GM10266 (cell line): ENCODE data around the gene TTC31.

ENCODE experiments used
- DNase-seq: peaks from one replicate; pipeline ENCODE4 v3.0.0; 2012; ENCODE audit errors: extremely low spot score
- TF ChIP-seq, protein P1 (sequence below): IDR thresholded peaks from 2 replicates; pipeline ENCODE4 v1.5.1; 2012; ENCODE audit warnings: mild to moderate bottlenecking, low read depth; ENCODE audit not compliant: control insufficient read depth, insufficient read depth; ENCODE audit errors: missing control alignments

Gene TTC31

DNA sequence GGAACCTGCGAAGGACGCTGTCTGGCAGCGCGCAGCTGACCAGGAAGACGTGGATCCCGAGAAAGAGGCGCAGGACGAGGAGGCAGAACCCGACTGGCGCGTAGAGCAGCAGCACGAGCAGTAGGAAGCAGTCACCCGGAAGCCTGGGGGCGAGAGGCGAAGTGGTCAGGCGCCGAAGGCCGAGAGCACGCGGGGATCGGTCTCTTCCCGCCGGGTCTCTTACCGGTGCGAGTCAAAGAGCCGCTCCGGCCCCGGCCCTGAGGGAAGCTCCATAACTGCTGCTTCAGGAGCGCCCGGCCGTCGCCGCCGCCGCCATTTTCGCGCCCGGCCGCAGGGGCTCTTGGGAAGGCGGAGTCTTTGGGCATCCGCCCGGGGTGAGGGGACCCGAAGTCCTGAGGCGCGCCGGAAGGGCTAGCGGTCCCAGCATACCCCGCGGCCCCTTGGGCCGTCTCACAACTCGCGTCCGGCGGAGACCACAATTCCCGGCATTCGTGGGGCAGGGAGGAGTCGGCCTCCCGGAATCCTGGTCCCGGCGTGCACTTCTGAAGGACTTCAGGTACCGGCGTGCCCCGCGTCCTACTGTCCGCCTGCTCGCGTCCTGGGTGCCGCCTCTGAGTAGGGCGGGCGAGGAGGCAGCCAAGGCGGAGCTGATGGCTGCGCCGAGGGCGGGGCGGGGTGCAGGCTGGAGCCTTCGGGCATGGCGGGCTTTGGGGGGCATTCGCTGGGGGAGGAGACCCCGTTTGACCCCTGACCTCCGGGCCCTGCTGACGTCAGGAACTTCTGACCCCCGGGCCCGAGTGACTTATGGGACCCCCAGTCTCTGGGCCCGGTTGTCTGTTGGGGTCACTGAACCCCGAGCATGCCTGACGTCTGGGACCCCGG lies 46.7 kb downstream of the TTC31 start, which contains the start of the genes AUP1 and HTRA2:
AUP1 (minus strand) TSS at position 350 of the 882 bp plus-strand sequence; CDS start at position 273, 77 bp downstream.
HTRA2 (plus strand) TSS at position 577 of the 882 bp plus-strand sequence; CDS start at position 651, 74 bp downstream.
- TF ChIP-seq, protein P1, sequence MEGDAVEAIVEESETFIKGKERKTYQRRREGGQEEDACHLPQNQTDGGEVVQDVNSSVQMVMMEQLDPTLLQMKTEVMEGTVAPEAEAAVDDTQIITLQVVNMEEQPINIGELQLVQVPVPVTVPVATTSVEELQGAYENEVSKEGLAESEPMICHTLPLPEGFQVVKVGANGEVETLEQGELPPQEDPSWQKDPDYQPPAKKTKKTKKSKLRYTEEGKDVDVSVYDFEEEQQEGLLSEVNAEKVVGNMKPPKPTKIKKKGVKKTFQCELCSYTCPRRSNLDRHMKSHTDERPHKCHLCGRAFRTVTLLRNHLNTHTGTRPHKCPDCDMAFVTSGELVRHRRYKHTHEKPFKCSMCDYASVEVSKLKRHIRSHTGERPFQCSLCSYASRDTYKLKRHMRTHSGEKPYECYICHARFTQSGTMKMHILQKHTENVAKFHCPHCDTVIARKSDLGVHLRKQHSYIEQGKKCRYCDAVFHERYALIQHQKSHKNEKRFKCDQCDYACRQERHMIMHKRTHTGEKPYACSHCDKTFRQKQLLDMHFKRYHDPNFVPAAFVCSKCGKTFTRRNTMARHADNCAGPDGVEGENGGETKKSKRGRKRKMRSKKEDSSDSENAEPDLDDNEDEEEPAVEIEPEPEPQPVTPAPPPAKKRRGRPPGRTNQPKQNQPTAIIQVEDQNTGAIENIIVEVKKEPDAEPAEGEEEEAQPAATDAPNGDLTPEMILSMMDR: no peak
- DNase-seq: peak; percentile 97

DNA sequence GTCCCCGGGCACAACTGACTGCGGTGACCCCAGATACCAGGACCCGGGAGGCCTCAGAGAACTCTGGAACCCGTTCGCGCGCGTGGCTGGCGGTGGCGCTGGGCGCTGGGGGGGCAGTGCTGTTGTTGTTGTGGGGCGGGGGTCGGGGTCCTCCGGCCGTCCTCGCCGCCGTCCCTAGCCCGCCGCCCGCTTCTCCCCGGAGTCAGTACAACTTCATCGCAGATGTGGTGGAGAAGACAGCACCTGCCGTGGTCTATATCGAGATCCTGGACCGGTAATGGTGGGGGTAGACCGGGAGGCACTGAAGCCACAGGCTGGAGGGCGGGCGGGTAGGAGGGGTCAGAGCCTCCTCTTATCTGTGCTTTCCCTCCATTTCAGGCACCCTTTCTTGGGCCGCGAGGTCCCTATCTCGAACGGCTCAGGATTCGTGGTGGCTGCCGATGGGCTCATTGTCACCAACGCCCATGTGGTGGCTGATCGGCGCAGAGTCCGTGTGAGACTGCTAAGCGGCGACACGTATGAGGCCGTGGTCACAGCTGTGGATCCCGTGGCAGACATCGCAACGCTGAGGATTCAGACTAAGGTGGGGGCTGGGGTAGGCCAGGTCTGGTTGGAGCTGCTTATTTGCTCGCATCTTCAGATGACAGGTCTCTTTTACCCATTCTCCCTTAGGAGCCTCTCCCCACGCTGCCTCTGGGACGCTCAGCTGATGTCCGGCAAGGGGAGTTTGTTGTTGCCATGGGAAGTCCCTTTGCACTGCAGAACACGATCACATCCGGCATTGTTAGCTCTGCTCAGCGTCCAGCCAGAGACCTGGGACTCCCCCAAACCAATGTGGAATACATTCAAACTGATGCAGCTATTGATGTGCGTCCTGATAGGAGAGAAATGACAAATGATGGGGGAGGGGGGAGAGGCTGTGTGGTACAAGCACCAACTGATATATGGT lies 47.6 kb downstream of the TTC31 start:
- TF ChIP-seq, protein P1: no peak
- peak; percentile 84 for DNase-seq

DNA sequence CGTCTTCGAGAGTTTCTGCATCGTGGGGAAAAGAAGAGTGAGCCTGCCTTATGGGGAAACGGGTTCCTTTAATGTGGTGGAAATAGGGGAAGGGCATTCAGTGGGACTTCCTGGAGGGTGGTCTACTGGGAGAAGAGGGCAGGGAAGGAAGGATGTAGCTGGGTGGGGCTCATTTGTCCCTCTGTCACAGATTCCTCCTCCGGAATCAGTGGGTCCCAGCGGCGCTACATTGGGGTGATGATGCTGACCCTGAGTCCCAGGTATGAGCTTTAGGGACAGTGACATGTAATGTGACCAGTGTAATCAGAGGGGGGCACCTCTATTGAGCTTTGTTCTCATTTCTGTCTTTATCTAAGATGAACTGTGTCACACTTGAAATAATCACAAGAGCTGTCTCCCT lies 48.8 kb downstream of the TTC31 start:
- TF ChIP-seq, protein P1: no peak
- no peak for DNase-seq

DNA sequence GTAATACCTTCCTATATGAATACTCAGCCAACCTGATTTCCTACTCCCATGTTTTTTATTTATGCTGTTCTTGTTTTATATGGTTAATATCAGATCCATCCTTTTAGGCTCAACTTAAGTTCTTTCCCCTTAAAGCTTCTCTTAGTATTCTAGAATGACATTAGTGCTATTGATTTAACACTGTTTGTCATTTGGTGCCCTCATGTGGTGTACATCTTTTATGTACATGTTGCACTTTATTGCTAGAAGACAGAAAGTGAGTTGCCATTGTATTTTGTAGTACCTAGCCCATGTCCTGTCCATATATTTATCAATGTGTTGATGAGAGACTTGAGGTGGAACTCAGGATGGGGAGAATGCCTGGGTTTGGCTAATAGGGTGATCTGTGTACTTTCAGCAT lies 49.3 kb downstream of the TTC31 start:
- TF ChIP-seq, protein P1: peak; percentile 55
- DNase-seq: peak; percentile 49

DNA sequence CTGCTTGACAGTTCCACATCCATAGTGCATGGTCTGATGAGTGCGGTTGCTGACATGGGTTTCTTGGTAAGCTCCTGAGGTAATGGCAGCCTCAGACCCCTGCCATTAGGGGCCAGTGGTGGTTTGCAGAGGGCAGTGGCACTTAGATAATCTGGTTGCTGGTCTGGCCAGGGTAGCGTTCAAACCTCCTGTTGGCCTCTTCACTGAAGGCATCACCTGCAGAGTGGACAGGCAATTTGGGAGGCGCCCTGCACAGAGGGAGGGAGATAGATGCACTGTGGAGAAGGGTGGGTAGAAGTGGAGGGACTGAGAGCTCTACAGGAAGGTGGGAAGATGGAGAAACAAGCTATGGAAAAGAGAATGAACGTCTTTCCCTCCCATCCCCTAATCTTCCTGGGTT lies 50.6 kb downstream of the TTC31 start:
- TF ChIP-seq, protein P1: no peak

DNA sequence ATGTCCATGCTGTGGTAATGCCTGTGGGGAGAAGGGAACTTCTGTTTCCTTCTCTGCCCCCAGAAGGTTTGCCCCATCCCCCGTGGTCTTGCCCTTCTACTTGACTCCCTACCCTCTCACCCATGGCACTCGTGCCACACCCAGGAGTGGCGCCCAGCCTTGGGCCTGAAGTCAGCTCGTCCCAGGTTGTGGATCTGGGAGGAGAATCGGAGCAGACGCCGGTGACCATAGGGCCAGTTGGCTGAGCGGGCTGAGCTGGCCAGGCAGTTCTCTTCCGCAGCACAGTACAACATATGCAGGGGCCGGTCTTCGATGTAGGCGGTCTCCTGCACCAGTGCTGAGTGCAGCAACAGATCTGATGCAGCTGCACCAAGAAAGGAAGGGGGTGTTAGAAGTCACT lies 51.5 kb downstream of the TTC31 start:
- TF ChIP-seq, protein P1: no peak
- DNase-seq: no peak

More for the DNA sequence above, 50.6 kb downstream of the TTC31 start:
- DNase-seq: no peak
